GM23248 (cell line): ENCODE data around the gene ZNF862. TPM values are rescaled to one million over a fixed set of nuclear protein-coding genes. Genes with fewer than 3 reads are reported as not detected.

Experiments used
- DNase-seq: peaks from one replicate; pipeline ENCODE4 v3.0.0-alpha.2; 2015
- H2AFZ ChIP-seq: fragments of 200-600 bp; sonication (generic); 2 replicates; pipeline ENCODE4 v1.6.1; 2016; ENCODE audit warnings: antibody characterized with exemption
- H3F3A ChIP-seq: fragments of 200-600 bp; sonication (generic); 2 replicates; pipeline ENCODE4 v1.6.1; 2016; ENCODE audit warnings: mild to moderate bottlenecking, antibody characterized with exemption, mixed run types; ENCODE audit not compliant: insufficient read depth
- H3K27ac ChIP-seq: fragments of 200-600 bp; sonication (generic); 2 replicates; pipeline ENCODE4 v1.5.1; 2016; ENCODE audit warnings: mild to moderate bottlenecking
- H3K27me3 ChIP-seq: fragments of 200-600 bp; sonication (generic); replicated peaks from 2 replicates; pipeline ENCODE4 v1.6.1; 2016; ENCODE audit warnings: mild to moderate bottlenecking; ENCODE audit not compliant: insufficient read depth
- H3K36me3 ChIP-seq: fragments of 200-600 bp; sonication (generic); 2 replicates; pipeline ENCODE4 v1.6.1; 2016; ENCODE audit warnings: low read depth, mild to moderate bottlenecking
- H3K4me1 ChIP-seq: fragments of 200-600 bp; sonication (generic); 2 replicates; pipeline ENCODE4 v1.6.1; 2016; ENCODE audit warnings: mild to moderate bottlenecking; ENCODE audit not compliant: insufficient read depth
- H3K4me2 ChIP-seq: fragments of 200-600 bp; sonication (generic); one replicate; pipeline ENCODE4 v1.6.1; 2016; ENCODE audit warnings: mild to moderate bottlenecking; ENCODE audit not compliant: unreplicated experiment
- H3K4me3 ChIP-seq: fragments of 200-600 bp; sonication (generic); 2 replicates; pipeline ENCODE4 v1.5.1; 2016; ENCODE audit warnings: mild to moderate bottlenecking
- H3K79me2 ChIP-seq: fragments of 200-600 bp; sonication (generic); 2 replicates; pipeline ENCODE4 v1.6.1; 2016; ENCODE audit warnings: mild to moderate bottlenecking; ENCODE audit not compliant: insufficient read depth
- H3K9ac ChIP-seq: fragments of 200-600 bp; sonication (generic); 2 replicates; pipeline ENCODE4 v1.6.1; 2016; ENCODE audit warnings: mild to moderate bottlenecking
- H3K9me2 ChIP-seq: fragments of 200-600 bp; sonication (generic); 2 replicates; pipeline ENCODE4 v1.6.1; 2016; ENCODE audit warnings: mixed run types, mild to moderate bottlenecking, moderate library complexity; ENCODE audit not compliant: insufficient read depth
- H3K9me3 ChIP-seq: fragments of 200-600 bp; sonication (generic); one replicate; pipeline ENCODE4 v1.6.1; 2017; ENCODE audit warnings: low read depth
- H4K20me1 ChIP-seq: fragments of 200-600 bp; sonication (generic); 2 replicates; pipeline ENCODE4 v1.6.0; 2016; ENCODE audit not compliant: insufficient read depth
- EZH2 ChIP-seq: fragments of 200-600 bp; sonication (generic); IDR thresholded peaks from 2 replicates; pipeline ENCODE4 v1.6.1; 2018; ENCODE audit warnings: antibody characterized with exemption, mild to moderate bottlenecking; ENCODE audit not compliant: insufficient read depth, poor library complexity, severe bottlenecking
- EZH2phosphoT487 ChIP-seq: fragments of 200-600 bp; sonication (generic); IDR thresholded peaks from 2 replicates; pipeline ENCODE4 v1.6.1; 2018; ENCODE audit warnings: antibody characterized with exemption, moderate library complexity, mild to moderate bottlenecking, low read depth; ENCODE audit not compliant: insufficient read depth
- WGBS, 2 experiments: methylation state at CpG; one replicate each; pipeline ENCODE4 v1.1.6; 2015 to 2017; ENCODE audit warnings: low lambda C conversion rate in 2 of 2, low coverage in 1 of 2; ENCODE audit errors: missing lambda C conversion rate in 2 of 2; 5-methylcytosine and 5-hydroxymethylcytosine counted together
- in situ Hi-C: fragments of 300-500 bp; cut with MboI; formaldehyde crosslinking; loops from 2 replicates; pipeline ENCODE4 v1.15.0; 2020
- polyA plus RNA-seq: library from polyadenylated mRNA; unstranded; fragments of >200 nt; fragmentation: Nextera tagmentation; extraction: Ambion mirVana; gene quantifications from 2 replicates; pipeline ENCODE4 v1.2.1, GENCODE V29; 2016
- total RNA-seq: library from RNA; depleted of rRNA; stranded (reverse); fragments of >200 nt; shearing (Covaris generic); gene quantifications from 2 replicates; pipeline ENCODE4 v1.2.3, GENCODE V29; 2014

ZNF862 gene
- total and polyA plus RNA-seq, 2 experiments from 2014 or later, result 3.5 to 9.7 TPM

- Histone ChIP-seq H3K9me3 (no peaks in the 10 kb centered on the region), H3F3A (no peaks in the 10 kb centered on the region), H3K79me2 (no peaks in the 10 kb centered on the region), H3K4me2 (no peak overlapping the region), H3K27me3 (0 out of 2 replicates have a peak, but pooled peaks cover 4% of the 10 kb centered on the region), H4K20me1 (no peaks in the 10 kb centered on the region), H3K4me1 (no peaks in the 10 kb centered on the region), H3K9me2 (no peaks in the 10 kb centered on the region), H3K27ac (no peak overlapping the region), H3K9ac (no peak overlapping the region), H3K4me3 (no peak overlapping the region), H3K36me3 (no peaks in the 10 kb centered on the region), H2AFZ (no peak overlapping the region)
- no peak for DNase-seq
- 25 to 33% methylated on average over 16 of the region's 16 CpGs for WGBS, 2 experiments
- in situ Hi-C loops, result no loop called here
- TF ChIP-seq EZH2 (no peak), EZH2phosphoT487 (no peak)
Observed at GRCh38 chr7:149806726-149807125, 31.4 kb upstream of the ZNF862 start.

GRCh38 chr7:149808311-149808710 is 29.9 kb upstream of the ZNF862 start:
- H3K9ac ChIP-seq, result no peak overlapping the region
- no peaks in the 10 kb centered on the region for H3F3A ChIP-seq
- no peaks in the 10 kb centered on the region for H3K36me3 ChIP-seq
- H2AFZ ChIP-seq, result no peak overlapping the region
- no peaks in the 10 kb centered on the region for H3K4me1 ChIP-seq
- H3K27me3 ChIP-seq, result 0 out of 2 replicates have a peak, but pooled peaks cover 4% of the 10 kb centered on the region
- WGBS, 2 experiments, result 48 to 56% methylated on average over 10 of the region's 10 CpGs
- in situ Hi-C loops, result no loop called here
- no peaks in the 10 kb centered on the region for H3K9me2 ChIP-seq
- H4K20me1 ChIP-seq, result no peaks in the 10 kb centered on the region
- no peak for DNase-seq
- TF ChIP-seq EZH2 (no peak), EZH2phosphoT487 (no peak)
- H3K79me2 ChIP-seq, result no peaks in the 10 kb centered on the region
- no peaks in the 10 kb centered on the region for H3K9me3 ChIP-seq
- H3K4me3 ChIP-seq, result no peak overlapping the region
- no peak overlapping the region for H3K27ac ChIP-seq
- no peak overlapping the region for H3K4me2 ChIP-seq

GRCh38 chr7:149809215-149809614 is 29.0 kb upstream of the ZNF862 start:
- no peak overlapping the region for H3K27ac ChIP-seq
- in situ Hi-C loops, result no loop called here
- no peak overlapping the region for H3K4me3 ChIP-seq
- no peaks in the 10 kb centered on the region for H3K36me3 ChIP-seq
- H3K9me2 ChIP-seq, result no peaks in the 10 kb centered on the region
- no peak overlapping the region for H3K4me2 ChIP-seq
- WGBS, 2 experiments, result 49 to 73% methylated on average over 2 of the region's 2 CpGs
- TF ChIP-seq EZH2phosphoT487, result no peak
- TF ChIP-seq EZH2, result no peak
- H3K79me2 ChIP-seq, result no peaks in the 10 kb centered on the region
- no peaks in the 10 kb centered on the region for H3F3A ChIP-seq
- DNase-seq, result no peak
- H3K9ac ChIP-seq, result no peak overlapping the region
- no peaks in the 10 kb centered on the region for H3K9me3 ChIP-seq
- 0 out of 2 replicates have a peak, but pooled peaks cover 4% of the 10 kb centered on the region for H3K27me3 ChIP-seq
- no peaks in the 10 kb centered on the region for H4K20me1 ChIP-seq
- no peak overlapping the region for H2AFZ ChIP-seq
- H3K4me1 ChIP-seq, result no peaks in the 10 kb centered on the region

- H3K27ac ChIP-seq, result no peak overlapping the region
- no peaks in the 10 kb centered on the region for H3F3A ChIP-seq
- H3K27me3 ChIP-seq, result 0 out of 2 replicates have a peak, but pooled peaks cover 4% of the 10 kb centered on the region
- H3K4me3 ChIP-seq, result no peak overlapping the region
- in situ Hi-C loops, result no loop called here
- no peaks in the 10 kb centered on the region for H3K9me2 ChIP-seq
- H3K9me3 ChIP-seq, result no peaks in the 10 kb centered on the region
- TF ChIP-seq EZH2phosphoT487, result no peak
- no peak for TF ChIP-seq EZH2
- H3K4me2 ChIP-seq, result no peak overlapping the region
- no peaks in the 10 kb centered on the region for H3K36me3 ChIP-seq
- no peak overlapping the region for H2AFZ ChIP-seq
- no peaks in the 10 kb centered on the region for H4K20me1 ChIP-seq
- 3 to 11% methylated on average over 3 of the region's 3 CpGs for WGBS, 2 experiments
- no peaks in the 10 kb centered on the region for H3K4me1 ChIP-seq
- H3K79me2 ChIP-seq, result no peaks in the 10 kb centered on the region
- H3K9ac ChIP-seq, result no peak overlapping the region
- peak; percentile 39 for DNase-seq
Observed at GRCh38 chr7:149811221-149811620, 27.0 kb upstream of the ZNF862 start.
